ENCODE data around the gene DIAPH3. TPM values are rescaled to one million over a fixed set of nuclear protein-coding genes. Genes with fewer than 3 reads are reported as not detected.

The DIAPH3 gene
- polyA plus RNA-seq, 1 of the 3 experiments (the other 2 are of a cell fraction) = 5.4 TPM

GRCh38 chr13:59684105-59684504, 479.6 kb downstream of the DIAPH3 start:
- Histone ChIP-seq H3K27me3 (ENCODE audit: insufficient read depth) (no peaks in the 10 kb centered on the region), H3K36me3 (replicated peaks in 1 of 2; ENCODE audit: control insufficient read depth in 1 of 2, insufficient read depth in 2 of 2, low read length in 1 of 2) (no peaks in the 10 kb centered on the region), H3K9ac (no peak overlapping the region), H2AFZ (ENCODE audit: low read depth) (no peak overlapping the region), H3K79me2 (ENCODE audit: insufficient read depth) (no peaks in the 10 kb centered on the region), H3F3A (replicated peaks; ENCODE audit: insufficient read depth) (no peaks in the 10 kb centered on the region), H3K4me2 (no peak overlapping the region), H3K27ac (ENCODE audit: low read depth in 2 of 2, low read length in 1 of 2) (no peak overlapping the region), H3K9me3 (no peaks in the 10 kb centered on the region), H4K20me1 (ENCODE audit: insufficient read depth) (no peaks in the 10 kb centered on the region), H3K9me2 (no peaks in the 10 kb centered on the region), H3K4me3 (ENCODE audit: low read depth in 2 of 2, low read length in 1 of 2) (no peak overlapping the region), H3K4me1 (ENCODE audit: control insufficient read depth in 1 of 2, insufficient read depth in 2 of 2, low read depth in 1 of 2, low read length in 1 of 2) (peaks cover 11 to 34% of the 10 kb centered on the region in 2 experiments; a peak in 3 of 4 replicates)
- WGBS (ENCODE audit: low lambda C conversion rate) = 95% methylated on average over 5 of the region's 5 CpGs
- DNase-seq = no peak
- CTCF ChIA-PET = interaction anchor here (1.0 to 9.2 kb wide), 4 partner anchors 86 to 747 kb away, joined by 3 to 47 read pairs (median 13); no protein-coding TSS in a partner anchor
- TF ChIP-seq EZH2phosphoT487 (IDR thresholded peaks at IDR 0.05; ENCODE audit: borderline replicate concordance, low read depth) (no peak), RXRA (IDR thresholded peaks at IDR 0.05; ENCODE audit: borderline replicate concordance, low read depth) (no peak), REST (IDR thresholded peaks at IDR 0.05; ENCODE audit: low read depth, low read length) (no peak), FOSL2 (IDR thresholded peaks at IDR 0.05; ENCODE audit: borderline replicate concordance, low read depth) (no peak), SMC3 (IDR thresholded peaks at IDR 0.05; ENCODE audit: low read depth, low read length) (no peak), TAF1 (IDR thresholded peaks at IDR 0.05; ENCODE audit: borderline replicate concordance, low read depth, low read length) (no peak), CHD2 (IDR thresholded peaks at IDR 0.05; ENCODE audit: low read length, partially characterized antibody) (no peak), IRF3 (IDR thresholded peaks at IDR 0.05; ENCODE audit: low read depth, low read length) (no peak), ZBTB33 (IDR thresholded peaks at IDR 0.05; ENCODE audit: borderline replicate concordance, low read depth) (no peak), USF2 (IDR thresholded peaks at IDR 0.05; ENCODE audit: borderline replicate concordance, low read depth, low read length) (no peak), TEAD4 (IDR thresholded peaks at IDR 0.05; ENCODE audit: borderline replicate concordance, insufficient read depth) (no peak), SIN3A (IDR thresholded peaks at IDR 0.05; ENCODE audit: borderline replicate concordance, low read depth, low read length) (no peak), FOXJ3 (CRISPR knock-in tag; IDR thresholded peaks at IDR 0.05) (no peak), NFIC (IDR thresholded peaks at IDR 0.05; ENCODE audit: borderline replicate concordance) (no peak), CTCF (IDR thresholded peaks at IDR 0.05) (no peak), NRF1 (IDR thresholded peaks at IDR 0.05; ENCODE audit: low read depth, low read length) (no peak)
- POLR2A ChIA-PET = no interaction called here

All from SK-N-SH (cell line).